ENCODE measurements around the gene CD8A. TPM values are rescaled to one million over a fixed set of nuclear protein-coding genes. Genes with fewer than 3 reads are reported as not detected.
"Not testable (repeated sequence)": the region's sequence is repeated elsewhere in the genome, so short reads cannot be mapped to it uniquely, and the experiment has no call there.

The CD8A gene
- total RNA-seq, 1 experiment from 2014 or later: not detected

GRCh38 chr2:86739889-86740288, 50.8 kb downstream of the CD8A start:
- H3K4me3 Mint-ChIP-seq (ENCODE audit: unreplicated experiment); BruUV-seq (replicated peaks); intact Hi-C loops (cut with micrococcal nuclease); POLR2A ChIA-PET; H3K9me3 Mint-ChIP-seq (ENCODE audit: unreplicated experiment); DNase-seq (ENCODE audit: unreplicated experiment); H3K27ac Mint-ChIP-seq (ENCODE audit: low read depth, unreplicated experiment); H3K27me3 Mint-ChIP-seq (ENCODE audit: insufficient read depth, unreplicated experiment); H3K36me3 Mint-ChIP-seq (ENCODE audit: insufficient read depth, unreplicated experiment); CTCF ChIA-PET; H3K4me1 Mint-ChIP-seq (ENCODE audit: insufficient read depth, unreplicated experiment): not testable (repeated sequence)

GRCh38 chr2:86739485-86739884, 51.2 kb downstream of the CD8A start:
- H3K9me3 Mint-ChIP-seq (ENCODE audit: unreplicated experiment); POLR2A ChIA-PET; CTCF ChIA-PET; H3K36me3 Mint-ChIP-seq (ENCODE audit: insufficient read depth, unreplicated experiment); H3K27me3 Mint-ChIP-seq (ENCODE audit: insufficient read depth, unreplicated experiment); H3K4me1 Mint-ChIP-seq (ENCODE audit: insufficient read depth, unreplicated experiment); intact Hi-C loops (cut with micrococcal nuclease); DNase-seq (ENCODE audit: unreplicated experiment); BruUV-seq (replicated peaks); H3K4me3 Mint-ChIP-seq (ENCODE audit: unreplicated experiment); H3K27ac Mint-ChIP-seq (ENCODE audit: low read depth, unreplicated experiment): not testable (repeated sequence)

- CTCF ChIA-PET; DNase-seq (ENCODE audit: unreplicated experiment); H3K4me3 Mint-ChIP-seq (ENCODE audit: unreplicated experiment); POLR2A ChIA-PET; H3K27me3 Mint-ChIP-seq (ENCODE audit: insufficient read depth, unreplicated experiment); H3K4me1 Mint-ChIP-seq (ENCODE audit: insufficient read depth, unreplicated experiment); H3K9me3 Mint-ChIP-seq (ENCODE audit: unreplicated experiment); H3K27ac Mint-ChIP-seq (ENCODE audit: low read depth, unreplicated experiment); H3K36me3 Mint-ChIP-seq (ENCODE audit: insufficient read depth, unreplicated experiment); intact Hi-C loops (cut with micrococcal nuclease); BruUV-seq (replicated peaks): not testable (repeated sequence)
Observed at GRCh38 chr2:86734896-86735295, 55.8 kb downstream of the CD8A start.

Other genes starting within 250 kb of the CD8A start
- gene CHMP3, start 227.5 kb downstream of the CD8A start, total RNA-seq (2022): 123 and 131 TPM in 2 replicates
- 12.4 and 18.4 TPM in 2 replicates for gene RNF103, start 167.0 kb downstream of the CD8A start, total RNA-seq (2022)
- gene RMND5A, start 70.6 kb downstream of the CD8A start, total RNA-seq (2022): 41.0 and 46.7 TPM in 2 replicates
- gene CD8B, start 71.0 kb upstream of the CD8A start, total RNA-seq (2022): not detected in 2 replicates
- 0.12 and 0.23 TPM in 2 replicates for gene RGPD1, start 151.2 kb upstream of the CD8A start, total RNA-seq (2022)
- 0.74 and 0.84 TPM in 2 replicates for gene PLGLB1, start 230.9 kb upstream of the CD8A start, total RNA-seq (2022)